MM.1S (cell line): ENCODE results near the gene FEZF1.

Experiments used
- DNase-seq: peaks from one replicate; pipeline ENCODE4 v3.0.0-alpha.2; 2015
- H2AFZ ChIP-seq: fragments of 300-600 bp; sonication (generic); 2 replicates; pipeline ENCODE4 v1.6.0; 2016; ENCODE audit warnings: antibody characterized with exemption, low read length
- H3F3A ChIP-seq: fragments of 300-600 bp; sonication (generic); 2 replicates; pipeline ENCODE4 v1.6.1; 2016; ENCODE audit warnings: mild to moderate bottlenecking, antibody characterized with exemption, low read length, moderate library complexity, mixed read lengths; ENCODE audit not compliant: insufficient read depth
- H3K27ac ChIP-seq: fragments of 300-600 bp; sonication (generic); 2 replicates; pipeline ENCODE4 v1.5.1; 2016; ENCODE audit warnings: mild to moderate bottlenecking, low read length
- H3K27me3 ChIP-seq: fragments of 300-600 bp; sonication (generic); replicated peaks from 2 replicates; pipeline ENCODE4 v1.6.0; 2016; ENCODE audit warnings: low read length; ENCODE audit not compliant: insufficient read depth
- H3K36me3 ChIP-seq: fragments of 300-600 bp; sonication (generic); replicated peaks from 2 replicates; pipeline ENCODE4 v1.6.1; 2016; ENCODE audit warnings: mild to moderate bottlenecking, low read length, mixed read lengths; ENCODE audit not compliant: insufficient read depth
- H3K4me1 ChIP-seq: fragments of 300-600 bp; sonication (generic); 2 replicates; pipeline ENCODE4 v1.6.1; 2016; ENCODE audit warnings: low read length, mixed read lengths
- H3K4me2 ChIP-seq: fragments of 300-600 bp; sonication (generic); 2 replicates; pipeline ENCODE4 v1.6.0; 2016; ENCODE audit warnings: low read depth, low read length
- H3K4me3 ChIP-seq: fragments of 300-600 bp; sonication (generic); 2 replicates; pipeline ENCODE4 v1.5.1; 2016; ENCODE audit warnings: low read length, mixed read lengths
- H3K79me2 ChIP-seq: fragments of 300-600 bp; sonication (generic); 2 replicates; pipeline ENCODE4 v1.6.1; 2016; ENCODE audit warnings: mixed run types, low read length, mixed read lengths
- H3K9ac ChIP-seq: fragments of 300-600 bp; sonication (generic); 2 replicates; pipeline ENCODE4 v1.6.1; 2016; ENCODE audit warnings: low read length, mixed read lengths
- H3K9me2 ChIP-seq: fragments of 300-600 bp; sonication (generic); replicated peaks from 2 replicates; pipeline ENCODE4 v1.6.1; 2016; ENCODE audit warnings: mild to moderate bottlenecking, low read length, mixed read lengths; ENCODE audit not compliant: insufficient read depth
- H3K9me3 ChIP-seq: fragments of 300-600 bp; sonication (generic); replicated peaks from 2 replicates; pipeline ENCODE4 v1.6.1; 2016; ENCODE audit warnings: mild to moderate bottlenecking, low read length, mixed read lengths; ENCODE audit not compliant: insufficient read depth
- H4K20me1 ChIP-seq: fragments of 300-600 bp; sonication (generic); 2 replicates; pipeline ENCODE4 v1.6.1; 2016; ENCODE audit warnings: mild to moderate bottlenecking, low read length, moderate library complexity, mixed read lengths; ENCODE audit not compliant: insufficient read depth
- EZH2 ChIP-seq: fragments of 300-600 bp; sonication (generic); optimal IDR thresholded peaks from 2 replicates; pipeline ENCODE3; 2017; ENCODE audit warnings: low read depth, mild to moderate bottlenecking, antibody characterized with exemption, low read length, mixed read lengths
- EZH2phosphoT487 ChIP-seq: fragments of 300-600 bp; sonication (generic); IDR thresholded peaks from 2 replicates; pipeline ENCODE4 v1.6.1; 2018; ENCODE audit warnings: antibody characterized with exemption, low read length
- TF ChIP-seq, protein P1 (sequence below): fragments of 300-600 bp; sonication (generic); IDR thresholded peaks from 2 replicates; pipeline ENCODE4 v1.5.1; 2016; ENCODE audit warnings: antibody characterized with exemption, low read length, mixed read lengths

FEZF1 gene

GRCh38 chr7:122327969-122328368 is 23.4 kb upstream of the FEZF1 start:
- Histone ChIP-seq H3K27ac (no peak overlapping the region), H3K36me3 (no peaks in the 10 kb centered on the region), H2AFZ (no peak overlapping the region), H3K9me3 (no peaks in the 10 kb centered on the region), H4K20me1 (no peaks in the 10 kb centered on the region), H3K9ac (no peak overlapping the region), H3F3A (no peaks in the 10 kb centered on the region), H3K4me1 (no peaks in the 10 kb centered on the region), H3K4me2 (no peak overlapping the region), H3K4me3 (no peak overlapping the region), H3K79me2 (no peaks in the 10 kb centered on the region), H3K27me3 (no peaks in the 10 kb centered on the region), H3K9me2 (no peaks in the 10 kb centered on the region)
- DNase-seq, result no peak
- TF ChIP-seq EZH2 (no peak), EZH2phosphoT487 (no peak)
- TF ChIP-seq, protein P1, sequence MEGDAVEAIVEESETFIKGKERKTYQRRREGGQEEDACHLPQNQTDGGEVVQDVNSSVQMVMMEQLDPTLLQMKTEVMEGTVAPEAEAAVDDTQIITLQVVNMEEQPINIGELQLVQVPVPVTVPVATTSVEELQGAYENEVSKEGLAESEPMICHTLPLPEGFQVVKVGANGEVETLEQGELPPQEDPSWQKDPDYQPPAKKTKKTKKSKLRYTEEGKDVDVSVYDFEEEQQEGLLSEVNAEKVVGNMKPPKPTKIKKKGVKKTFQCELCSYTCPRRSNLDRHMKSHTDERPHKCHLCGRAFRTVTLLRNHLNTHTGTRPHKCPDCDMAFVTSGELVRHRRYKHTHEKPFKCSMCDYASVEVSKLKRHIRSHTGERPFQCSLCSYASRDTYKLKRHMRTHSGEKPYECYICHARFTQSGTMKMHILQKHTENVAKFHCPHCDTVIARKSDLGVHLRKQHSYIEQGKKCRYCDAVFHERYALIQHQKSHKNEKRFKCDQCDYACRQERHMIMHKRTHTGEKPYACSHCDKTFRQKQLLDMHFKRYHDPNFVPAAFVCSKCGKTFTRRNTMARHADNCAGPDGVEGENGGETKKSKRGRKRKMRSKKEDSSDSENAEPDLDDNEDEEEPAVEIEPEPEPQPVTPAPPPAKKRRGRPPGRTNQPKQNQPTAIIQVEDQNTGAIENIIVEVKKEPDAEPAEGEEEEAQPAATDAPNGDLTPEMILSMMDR, result no peak

DNA sequence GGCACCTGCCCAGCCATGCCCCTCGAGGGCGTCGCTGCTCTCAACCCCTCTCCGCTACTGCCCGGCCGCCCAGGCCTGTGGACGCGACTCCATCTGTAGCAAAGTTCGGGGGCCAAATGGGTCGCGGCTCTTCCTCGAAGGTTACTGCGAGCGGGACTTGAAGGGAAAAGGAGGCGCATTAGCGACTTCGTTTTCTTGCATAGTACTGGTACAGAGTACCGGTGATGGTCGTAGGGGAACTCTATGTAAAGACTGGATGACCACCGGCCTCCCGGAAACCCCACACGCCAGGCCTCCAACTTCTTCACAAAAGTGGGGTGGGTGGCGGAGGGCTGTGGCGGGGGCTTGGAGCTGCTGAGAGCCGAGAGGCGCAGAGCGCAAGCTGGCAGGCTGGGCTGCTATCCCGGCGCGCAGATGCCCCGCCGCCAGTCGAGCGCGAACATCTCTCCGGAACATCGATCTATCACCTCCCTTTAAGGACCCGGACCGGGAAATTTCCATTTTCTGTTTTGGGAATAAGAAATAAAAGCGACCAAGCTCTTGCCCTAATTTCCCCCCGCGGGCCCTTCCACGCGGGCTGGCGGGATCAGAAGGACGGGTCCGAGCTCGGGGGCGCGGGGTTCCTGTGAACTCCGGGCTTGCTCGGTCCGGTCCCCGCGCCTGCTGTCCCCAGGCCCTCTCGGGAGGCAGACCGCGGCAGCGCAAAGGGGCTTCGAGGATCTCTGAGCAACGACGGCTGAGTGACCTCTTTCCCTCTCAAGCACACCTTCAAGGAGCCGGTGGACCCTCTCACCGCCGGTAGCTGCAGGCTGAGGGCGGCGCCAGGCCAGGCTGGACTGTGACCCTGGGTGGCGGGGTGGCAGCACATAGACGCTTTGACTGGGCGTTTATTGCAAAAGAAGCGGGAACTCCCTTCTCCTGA is 12.2 kb upstream of the FEZF1 start:
- no peak for DNase-seq
- Histone ChIP-seq H2AFZ (no peak overlapping the region), H4K20me1 (no peaks in the 10 kb centered on the region), H3K79me2 (peaks cover 10% of the 10 kb centered on the region), H3F3A (no peaks in the 10 kb centered on the region), H3K9me3 (no peaks in the 10 kb centered on the region), H3K36me3 (no peaks in the 10 kb centered on the region; the same call in 1 of the 2 replicates), H3K4me2 (no peak overlapping the region), H3K4me1 (no peaks in the 10 kb centered on the region), H3K27ac (no peak overlapping the region), H3K9me2 (no peaks in the 10 kb centered on the region), H3K9ac (no peak overlapping the region), H3K4me3 (no peak overlapping the region), H3K27me3 (no peaks in the 10 kb centered on the region)
- TF ChIP-seq, protein P1, result no peak
- no peak for TF ChIP-seq EZH2
- TF ChIP-seq EZH2phosphoT487, result no peak

GRCh38 chr7:122315507-122316466 is 11.2 kb upstream of the FEZF1 start:
- Histone ChIP-seq H3K9me2 (no peaks in the 10 kb centered on the region), H2AFZ (no peak overlapping the region), H3K27ac (no peak overlapping the region), H3K27me3 (no peaks in the 10 kb centered on the region), H3K4me1 (peaks cover 6% of the 10 kb centered on the region), H3K9ac (no peak overlapping the region), H3K79me2 (peaks cover 20% of the 10 kb centered on the region), H4K20me1 (no peaks in the 10 kb centered on the region), H3K4me2 (no peak overlapping the region), H3K4me3 (no peak overlapping the region), H3F3A (peaks cover 3% of the 10 kb centered on the region), H3K36me3 (no peaks in the 10 kb centered on the region; the same call in 1 of the 2 replicates), H3K9me3 (no peaks in the 10 kb centered on the region)
- DNase-seq, result no peak
- no peak for TF ChIP-seq EZH2phosphoT487
- TF ChIP-seq, protein P1, result no peak
- no peak for TF ChIP-seq EZH2
